WTC11 (cell line): ENCODE results near the gene LTBP1. TPM values are rescaled to one million over a fixed set of nuclear protein-coding genes. Genes with fewer than 3 reads are reported as not detected.

Source experiments
- ATAC-seq: fragments of 200-7000 bp; cut with Tn5 transposase; 2 replicates; pipeline ENCODE4 v1.10.0; 2021; ENCODE audit warnings: mild to moderate bottlenecking, moderate library complexity
- CTCF ChIA-PET: fragments of 300-600 bp; sonication (Branson Sonifier 250); formaldehyde crosslinking; loops from one replicate; lab custom pipeline; 2021; ENCODE audit warnings: antibody characterized with exemption; lab: Charles Lee
- POLR2A ChIA-PET: fragments of 350-600 bp; sonication (Branson Sonifier 250); formaldehyde crosslinking; loops from one replicate; lab custom pipeline; 2021; ENCODE audit warnings: antibody characterized with exemption; lab: Charles Lee
- DNase-seq: peaks from one replicate; pipeline ENCODE4 v3.0.0; 2021; ENCODE audit warnings: low spot score
- H3K27ac Mint-ChIP-seq: 2 replicates; pipeline ENCODE4 v1.8.0; 2021; ENCODE audit warnings: mixed read lengths
- H3K27me3 Mint-ChIP-seq: 2 replicates; pipeline ENCODE4 v1.8.0; 2021; ENCODE audit warnings: low read depth, mild to moderate bottlenecking, moderate library complexity, mixed read lengths
- H3K36me3 Mint-ChIP-seq: 2 replicates; pipeline ENCODE4 v1.8.0; 2021; ENCODE audit warnings: mixed read lengths
- H3K4me1 Mint-ChIP-seq: 2 replicates; pipeline ENCODE4 v1.8.0; 2022; ENCODE audit warnings: mixed read lengths
- H3K4me3 Mint-ChIP-seq: 2 replicates; pipeline ENCODE4 v1.8.0; 2021; ENCODE audit warnings: mild to moderate bottlenecking, moderate library complexity, mixed read lengths
- H3K9me3 Mint-ChIP-seq: 2 replicates; pipeline ENCODE4 v1.8.0; 2021; ENCODE audit warnings: mixed read lengths
- CREB1 ChIP-seq: sonication (generic); formaldehyde crosslinking; IDR thresholded peaks from 2 replicates; pipeline ENCODE4 v1.8.0; 2023; ENCODE audit warnings: mild to moderate bottlenecking, missing genetic modification reagents
- FOXJ3 ChIP-seq: sonication (generic); formaldehyde crosslinking; IDR thresholded peaks from 2 replicates; pipeline ENCODE4 v1.9.0; 2021; ENCODE audit warnings: missing genetic modification reagents, mild to moderate bottlenecking, borderline replicate concordance
- FOXK1 ChIP-seq: sonication (generic); formaldehyde crosslinking; IDR thresholded peaks from 2 replicates; pipeline ENCODE4 v1.8.0; 2022; ENCODE audit warnings: mild to moderate bottlenecking, moderate library complexity, missing genetic modification reagents
- FOXP1 ChIP-seq: sonication (generic); formaldehyde crosslinking; IDR thresholded peaks from 2 replicates; pipeline ENCODE4 v1.8.0; 2022; ENCODE audit warnings: missing genetic modification reagents, mild to moderate bottlenecking, moderate library complexity, borderline replicate concordance
- JAZF1 ChIP-seq: fragments of 250-450 bp; sonication (Bioruptor Pico); IDR thresholded peaks from 2 replicates; pipeline ENCODE4 v1.9.0; 2021; ENCODE audit warnings: moderate library complexity, mild to moderate bottlenecking, inconsistent platforms
- NFE2L1 ChIP-seq: sonication (generic); formaldehyde crosslinking; IDR thresholded peaks from 2 replicates; pipeline ENCODE4 v1.8.1; 2023; ENCODE audit warnings: missing genetic modification reagents
- NFYB ChIP-seq: sonication (generic); formaldehyde crosslinking; conservative IDR thresholded peaks from 2 replicates; pipeline ENCODE4 v1.8.0; 2022; ENCODE audit warnings: low read depth, missing genetic modification reagents
- NR1H2 ChIP-seq: sonication (generic); formaldehyde crosslinking; IDR thresholded peaks from 2 replicates; pipeline ENCODE4 v1.9.0; 2021; ENCODE audit warnings: mild to moderate bottlenecking, moderate library complexity, missing genetic modification reagents
- SOX15 ChIP-seq: fragments of 250-450 bp; sonication (Bioruptor Pico); IDR thresholded peaks from 2 replicates; pipeline ENCODE4 v1.9.0; 2021; ENCODE audit warnings: mild to moderate bottlenecking
- TEAD1 ChIP-seq: sonication (generic); formaldehyde crosslinking; IDR thresholded peaks from 2 replicates; pipeline ENCODE4 v1.8.0; 2022; ENCODE audit warnings: mild to moderate bottlenecking, missing genetic modification reagents
- total RNA-seq: library from RNA; stranded (reverse); gene quantifications from 3 replicates; pipeline ENCODE4 v1.2.3, GENCODE V29; 2021
- TF ChIP-seq, protein P1 (sequence below): sonication (generic); formaldehyde crosslinking; IDR thresholded peaks from 2 replicates; pipeline ENCODE4 v1.8.1; 2023; ENCODE audit warnings: mild to moderate bottlenecking, missing genetic modification reagents, moderate library complexity
- TF ChIP-seq, protein P2 (sequence below): fragments of 200-600 bp; IDR thresholded peaks from 2 replicates; pipeline ENCODE4 v1.8.0; 2022; ENCODE audit warnings: antibody characterized with exemption
- TF ChIP-seq, protein P3 (sequence below): fragments of 250-450 bp; sonication (Bioruptor Pico); IDR thresholded peaks from 2 replicates; pipeline ENCODE4 v2.1.2; 2022; ENCODE audit warnings: mild to moderate bottlenecking, moderate library complexity
- TF ChIP-seq, protein P4 (sequence below): fragments of 250-450 bp; sonication (Bioruptor Pico); IDR thresholded peaks from 2 replicates; pipeline ENCODE4 v1.9.0; 2021; ENCODE audit warnings: mild to moderate bottlenecking
- TF ChIP-seq, protein P5 (sequence below): sonication (generic); formaldehyde crosslinking; IDR thresholded peaks from 2 replicates; pipeline ENCODE4 v1.8.1; 2023; ENCODE audit warnings: mild to moderate bottlenecking, missing genetic modification reagents, moderate library complexity
- TF ChIP-seq, protein P6 (sequence below): sonication (generic); formaldehyde crosslinking; IDR thresholded peaks from 2 replicates; pipeline ENCODE4 v1.8.1; 2022; ENCODE audit warnings: mild to moderate bottlenecking, moderate library complexity, missing genetic modification reagents
- TF ChIP-seq, protein P7 (sequence below): sonication (generic); formaldehyde crosslinking; IDR thresholded peaks from 2 replicates; pipeline ENCODE4 v1.8.1; 2023; ENCODE audit warnings: mild to moderate bottlenecking, moderate library complexity, missing genetic modification reagents
- TF ChIP-seq, protein P8 (sequence below): fragments of 250-450 bp; sonication (Bioruptor Pico); IDR thresholded peaks from 2 replicates; pipeline ENCODE4 v1.9.0; 2021; ENCODE audit warnings: mild to moderate bottlenecking
- TF ChIP-seq, protein P9 (sequence below): sonication (generic); formaldehyde crosslinking; IDR thresholded peaks from 2 replicates; pipeline ENCODE4 v1.8.0; 2023; ENCODE audit warnings: mild to moderate bottlenecking, missing genetic modification reagents

The LTBP1 gene
- total RNA-seq, 1 experiment from 2014 or later: 33.6 TPM

DNA sequence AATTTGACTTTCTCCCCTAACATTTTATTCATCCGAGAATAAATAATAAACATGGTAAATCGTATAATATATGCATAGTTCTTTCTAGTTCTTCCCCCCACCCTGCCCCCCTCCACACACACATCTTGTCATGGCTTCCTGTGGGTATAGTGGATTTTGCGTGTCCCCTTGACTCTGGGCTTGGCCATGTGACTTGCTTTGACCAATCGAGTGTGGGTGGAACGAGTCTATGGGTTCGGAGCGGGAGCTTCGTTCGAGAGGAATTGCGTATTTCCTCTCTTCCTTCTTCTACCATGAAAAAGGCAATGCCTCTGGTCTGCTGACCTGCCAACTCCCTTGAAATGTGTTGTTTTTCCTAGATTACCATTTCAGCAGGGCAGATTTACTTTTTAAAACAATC lies 175.2 kb downstream of the LTBP1 start:
- DNase-seq: no peak
- TF ChIP-seq, protein P1, sequence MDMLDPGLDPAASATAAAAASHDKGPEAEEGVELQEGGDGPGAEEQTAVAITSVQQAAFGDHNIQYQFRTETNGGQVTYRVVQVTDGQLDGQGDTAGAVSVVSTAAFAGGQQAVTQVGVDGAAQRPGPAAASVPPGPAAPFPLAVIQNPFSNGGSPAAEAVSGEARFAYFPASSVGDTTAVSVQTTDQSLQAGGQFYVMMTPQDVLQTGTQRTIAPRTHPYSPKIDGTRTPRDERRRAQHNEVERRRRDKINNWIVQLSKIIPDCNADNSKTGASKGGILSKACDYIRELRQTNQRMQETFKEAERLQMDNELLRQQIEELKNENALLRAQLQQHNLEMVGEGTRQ: peak; percentile 64
- TF ChIP-seq NFYB (CRISPR knock-in tag): peak; percentile 66
- TF ChIP-seq, protein P2, sequence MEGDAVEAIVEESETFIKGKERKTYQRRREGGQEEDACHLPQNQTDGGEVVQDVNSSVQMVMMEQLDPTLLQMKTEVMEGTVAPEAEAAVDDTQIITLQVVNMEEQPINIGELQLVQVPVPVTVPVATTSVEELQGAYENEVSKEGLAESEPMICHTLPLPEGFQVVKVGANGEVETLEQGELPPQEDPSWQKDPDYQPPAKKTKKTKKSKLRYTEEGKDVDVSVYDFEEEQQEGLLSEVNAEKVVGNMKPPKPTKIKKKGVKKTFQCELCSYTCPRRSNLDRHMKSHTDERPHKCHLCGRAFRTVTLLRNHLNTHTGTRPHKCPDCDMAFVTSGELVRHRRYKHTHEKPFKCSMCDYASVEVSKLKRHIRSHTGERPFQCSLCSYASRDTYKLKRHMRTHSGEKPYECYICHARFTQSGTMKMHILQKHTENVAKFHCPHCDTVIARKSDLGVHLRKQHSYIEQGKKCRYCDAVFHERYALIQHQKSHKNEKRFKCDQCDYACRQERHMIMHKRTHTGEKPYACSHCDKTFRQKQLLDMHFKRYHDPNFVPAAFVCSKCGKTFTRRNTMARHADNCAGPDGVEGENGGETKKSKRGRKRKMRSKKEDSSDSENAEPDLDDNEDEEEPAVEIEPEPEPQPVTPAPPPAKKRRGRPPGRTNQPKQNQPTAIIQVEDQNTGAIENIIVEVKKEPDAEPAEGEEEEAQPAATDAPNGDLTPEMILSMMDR: no peak
- TF ChIP-seq, protein P3, sequence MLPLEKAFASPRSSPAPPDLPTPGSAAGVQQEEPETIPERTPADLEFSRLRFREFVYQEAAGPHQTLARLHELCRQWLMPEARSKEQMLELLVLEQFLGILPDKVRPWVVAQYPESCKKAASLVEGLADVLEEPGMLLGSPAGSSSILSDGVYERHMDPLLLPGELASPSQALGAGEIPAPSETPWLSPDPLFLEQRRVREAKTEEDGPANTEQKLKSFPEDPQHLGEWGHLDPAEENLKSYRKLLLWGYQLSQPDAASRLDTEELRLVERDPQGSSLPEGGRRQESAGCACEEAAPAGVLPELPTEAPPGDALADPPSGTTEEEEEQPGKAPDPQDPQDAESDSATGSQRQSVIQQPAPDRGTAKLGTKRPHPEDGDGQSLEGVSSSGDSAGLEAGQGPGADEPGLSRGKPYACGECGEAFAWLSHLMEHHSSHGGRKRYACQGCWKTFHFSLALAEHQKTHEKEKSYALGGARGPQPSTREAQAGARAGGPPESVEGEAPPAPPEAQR (CRISPR knock-in tag): no peak
- TF ChIP-seq CREB1 (CRISPR knock-in tag): no peak
- TF ChIP-seq NR1H2 (CRISPR knock-in tag): no peak
- no peak for TF ChIP-seq FOXJ3 (CRISPR knock-in tag)
- no peak for TF ChIP-seq FOXP1 (CRISPR knock-in tag)
- no peak for TF ChIP-seq SOX15
- TF ChIP-seq, protein P4, sequence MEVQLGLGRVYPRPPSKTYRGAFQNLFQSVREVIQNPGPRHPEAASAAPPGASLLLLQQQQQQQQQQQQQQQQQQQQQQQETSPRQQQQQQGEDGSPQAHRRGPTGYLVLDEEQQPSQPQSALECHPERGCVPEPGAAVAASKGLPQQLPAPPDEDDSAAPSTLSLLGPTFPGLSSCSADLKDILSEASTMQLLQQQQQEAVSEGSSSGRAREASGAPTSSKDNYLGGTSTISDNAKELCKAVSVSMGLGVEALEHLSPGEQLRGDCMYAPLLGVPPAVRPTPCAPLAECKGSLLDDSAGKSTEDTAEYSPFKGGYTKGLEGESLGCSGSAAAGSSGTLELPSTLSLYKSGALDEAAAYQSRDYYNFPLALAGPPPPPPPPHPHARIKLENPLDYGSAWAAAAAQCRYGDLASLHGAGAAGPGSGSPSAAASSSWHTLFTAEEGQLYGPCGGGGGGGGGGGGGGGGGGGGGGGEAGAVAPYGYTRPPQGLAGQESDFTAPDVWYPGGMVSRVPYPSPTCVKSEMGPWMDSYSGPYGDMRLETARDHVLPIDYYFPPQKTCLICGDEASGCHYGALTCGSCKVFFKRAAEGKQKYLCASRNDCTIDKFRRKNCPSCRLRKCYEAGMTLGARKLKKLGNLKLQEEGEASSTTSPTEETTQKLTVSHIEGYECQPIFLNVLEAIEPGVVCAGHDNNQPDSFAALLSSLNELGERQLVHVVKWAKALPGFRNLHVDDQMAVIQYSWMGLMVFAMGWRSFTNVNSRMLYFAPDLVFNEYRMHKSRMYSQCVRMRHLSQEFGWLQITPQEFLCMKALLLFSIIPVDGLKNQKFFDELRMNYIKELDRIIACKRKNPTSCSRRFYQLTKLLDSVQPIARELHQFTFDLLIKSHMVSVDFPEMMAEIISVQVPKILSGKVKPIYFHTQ (CRISPR knock-in tag): no peak
- Mint-ChIP-seq H3K27ac (no peak overlapping the region), H3K4me3 (no peak overlapping the region), H3K36me3 (no peaks in the 10 kb centered on the region), H3K4me1 (no peaks in the 10 kb centered on the region; the same call in 1 of the 2 replicates), H3K9me3 (peaks cover 4% of the 10 kb centered on the region; the same call in 1 of the 2 replicates), H3K27me3 (no peaks in the 10 kb centered on the region)
- POLR2A ChIA-PET: no interaction called here
- no peak for ATAC-seq
- CTCF ChIA-PET: no interaction called here

DNA sequence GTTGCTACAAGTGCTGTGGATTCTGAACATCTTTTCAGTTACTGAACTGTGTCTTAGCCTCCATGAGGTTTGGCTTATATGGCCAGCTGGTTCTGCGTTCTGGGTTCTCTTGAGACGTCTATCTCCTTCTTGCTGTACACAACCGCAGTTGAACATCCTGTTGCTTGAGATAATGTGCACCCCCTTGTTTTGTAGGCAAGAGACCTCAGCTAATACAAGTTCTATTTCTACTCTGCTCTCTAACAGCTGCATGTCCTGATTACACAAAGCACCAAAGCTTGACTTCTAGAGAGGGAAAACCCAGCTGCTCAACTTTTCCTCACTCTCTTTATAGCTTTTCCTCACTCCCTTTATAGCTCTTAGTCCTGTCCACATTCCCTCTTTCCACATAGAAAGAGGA lies 176.0 kb downstream of the LTBP1 start:
- ATAC-seq: no peak
- no peak overlapping the region for H3K27ac Mint-ChIP-seq
- CTCF ChIA-PET: no interaction called here
- no peak for DNase-seq
- no peaks in the 10 kb centered on the region for H3K27me3 Mint-ChIP-seq
- peaks cover 4% of the 10 kb centered on the region; the same call in 1 of the 2 replicates for H3K9me3 Mint-ChIP-seq
- no peaks in the 10 kb centered on the region for H3K4me1 Mint-ChIP-seq
- POLR2A ChIA-PET: no interaction called here
- H3K4me3 Mint-ChIP-seq: no peak overlapping the region
- no peaks in the 10 kb centered on the region for H3K36me3 Mint-ChIP-seq
- TF ChIP-seq TEAD1 (no peak), NFE2L1 (CRISPR knock-in tag) (no peak), JAZF1 (no peak), FOXK1 (CRISPR knock-in tag) (no peak)
- TF ChIP-seq, protein P5, sequence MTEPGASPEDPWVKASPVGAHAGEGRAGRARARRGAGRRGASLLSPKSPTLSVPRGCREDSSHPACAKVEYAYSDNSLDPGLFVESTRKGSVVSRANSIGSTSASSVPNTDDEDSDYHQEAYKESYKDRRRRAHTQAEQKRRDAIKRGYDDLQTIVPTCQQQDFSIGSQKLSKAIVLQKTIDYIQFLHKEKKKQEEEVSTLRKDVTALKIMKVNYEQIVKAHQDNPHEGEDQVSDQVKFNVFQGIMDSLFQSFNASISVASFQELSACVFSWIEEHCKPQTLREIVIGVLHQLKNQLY (CRISPR knock-in tag): no peak
- TF ChIP-seq, protein P6, sequence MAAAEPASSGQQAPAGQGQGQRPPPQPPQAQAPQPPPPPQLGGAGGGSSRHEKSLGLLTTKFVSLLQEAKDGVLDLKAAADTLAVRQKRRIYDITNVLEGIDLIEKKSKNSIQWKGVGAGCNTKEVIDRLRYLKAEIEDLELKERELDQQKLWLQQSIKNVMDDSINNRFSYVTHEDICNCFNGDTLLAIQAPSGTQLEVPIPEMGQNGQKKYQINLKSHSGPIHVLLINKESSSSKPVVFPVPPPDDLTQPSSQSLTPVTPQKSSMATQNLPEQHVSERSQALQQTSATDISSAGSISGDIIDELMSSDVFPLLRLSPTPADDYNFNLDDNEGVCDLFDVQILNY (CRISPR knock-in tag): no peak
- TF ChIP-seq, protein P7, sequence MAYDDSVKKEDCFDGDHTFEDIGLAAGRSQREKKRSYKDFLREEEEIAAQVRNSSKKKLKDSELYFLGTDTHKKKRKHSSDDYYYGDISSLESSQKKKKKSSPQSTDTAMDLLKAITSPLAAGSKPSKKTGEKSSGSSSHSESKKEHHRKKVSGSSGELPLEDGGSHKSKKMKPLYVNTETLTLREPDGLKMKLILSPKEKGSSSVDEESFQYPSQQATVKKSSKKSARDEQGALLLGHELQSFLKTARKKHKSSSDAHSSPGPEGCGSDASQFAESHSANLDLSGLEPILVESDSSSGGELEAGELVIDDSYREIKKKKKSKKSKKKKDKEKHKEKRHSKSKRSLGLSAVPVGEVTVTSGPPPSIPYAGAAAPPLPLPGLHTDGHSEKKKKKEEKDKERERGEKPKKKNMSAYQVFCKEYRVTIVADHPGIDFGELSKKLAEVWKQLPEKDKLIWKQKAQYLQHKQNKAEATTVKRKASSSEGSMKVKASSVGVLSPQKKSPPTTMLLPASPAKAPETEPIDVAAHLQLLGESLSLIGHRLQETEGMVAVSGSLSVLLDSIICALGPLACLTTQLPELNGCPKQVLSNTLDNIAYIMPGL (CRISPR knock-in tag): no peak
- TF ChIP-seq, protein P8, sequence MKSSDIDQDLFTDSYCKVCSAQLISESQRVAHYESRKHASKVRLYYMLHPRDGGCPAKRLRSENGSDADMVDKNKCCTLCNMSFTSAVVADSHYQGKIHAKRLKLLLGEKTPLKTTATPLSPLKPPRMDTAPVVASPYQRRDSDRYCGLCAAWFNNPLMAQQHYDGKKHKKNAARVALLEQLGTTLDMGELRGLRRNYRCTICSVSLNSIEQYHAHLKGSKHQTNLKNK (CRISPR knock-in tag): no peak
- TF ChIP-seq, protein P9, sequence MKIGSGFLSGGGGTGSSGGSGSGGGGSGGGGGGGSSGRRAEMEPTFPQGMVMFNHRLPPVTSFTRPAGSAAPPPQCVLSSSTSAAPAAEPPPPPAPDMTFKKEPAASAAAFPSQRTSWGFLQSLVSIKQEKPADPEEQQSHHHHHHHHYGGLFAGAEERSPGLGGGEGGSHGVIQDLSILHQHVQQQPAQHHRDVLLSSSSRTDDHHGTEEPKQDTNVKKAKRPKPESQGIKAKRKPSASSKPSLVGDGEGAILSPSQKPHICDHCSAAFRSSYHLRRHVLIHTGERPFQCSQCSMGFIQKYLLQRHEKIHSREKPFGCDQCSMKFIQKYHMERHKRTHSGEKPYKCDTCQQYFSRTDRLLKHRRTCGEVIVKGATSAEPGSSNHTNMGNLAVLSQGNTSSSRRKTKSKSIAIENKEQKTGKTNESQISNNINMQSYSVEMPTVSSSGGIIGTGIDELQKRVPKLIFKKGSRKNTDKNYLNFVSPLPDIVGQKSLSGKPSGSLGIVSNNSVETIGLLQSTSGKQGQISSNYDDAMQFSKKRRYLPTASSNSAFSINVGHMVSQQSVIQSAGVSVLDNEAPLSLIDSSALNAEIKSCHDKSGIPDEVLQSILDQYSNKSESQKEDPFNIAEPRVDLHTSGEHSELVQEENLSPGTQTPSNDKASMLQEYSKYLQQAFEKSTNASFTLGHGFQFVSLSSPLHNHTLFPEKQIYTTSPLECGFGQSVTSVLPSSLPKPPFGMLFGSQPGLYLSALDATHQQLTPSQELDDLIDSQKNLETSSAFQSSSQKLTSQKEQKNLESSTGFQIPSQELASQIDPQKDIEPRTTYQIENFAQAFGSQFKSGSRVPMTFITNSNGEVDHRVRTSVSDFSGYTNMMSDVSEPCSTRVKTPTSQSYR: no peak
